ENCODE data around the gene SLC1A3. TPM values are rescaled to one million over a fixed set of nuclear protein-coding genes. Genes with fewer than 3 reads are reported as not detected.

SLC1A3 gene
- total RNA-seq, 2 experiments from 2014 or later: 0.29 TPM; not detected in 1

DNA sequence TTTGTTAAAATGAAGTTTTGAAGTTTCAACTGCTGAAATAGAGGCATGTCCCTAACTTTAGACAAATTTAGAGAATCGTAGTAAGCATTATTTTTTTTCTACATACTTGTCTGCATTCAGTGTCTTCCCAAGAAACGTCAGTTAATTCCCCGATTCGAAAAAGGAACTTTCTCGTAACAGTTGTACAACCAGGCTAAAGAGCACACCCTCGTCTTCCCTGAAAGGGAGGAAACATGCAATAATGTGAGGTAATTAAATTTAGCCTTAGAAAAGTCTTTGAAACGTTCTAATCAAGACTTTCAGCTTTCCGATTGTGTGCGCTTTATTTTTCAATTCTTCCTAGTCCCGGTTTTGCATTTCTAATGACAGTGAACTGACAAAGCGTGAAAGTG lies 374 bp upstream of the SLC1A3 start:
- intact Hi-C loops (cut with micrococcal nuclease): loop anchor here (1.0 to 5.0 kb wide), 4 partner anchors 85 to 454 kb away; partner anchors contain the start of genes LMBRD2, NIPBL and SKP2
- no peaks in the 10 kb centered on the region for H3K9me3 Mint-ChIP-seq
- H3K36me3 Mint-ChIP-seq: no peaks in the 10 kb centered on the region
- DNase-seq: no peak
- peaks cover 53% of the 10 kb centered on the region for H3K27me3 Mint-ChIP-seq
- H3K27ac Mint-ChIP-seq: no peak overlapping the region
- peak overlapping the region; percentile 72 for H3K4me3 Mint-ChIP-seq
- POLR2A ChIA-PET: no interaction called here
- H3K4me1 Mint-ChIP-seq (ENCODE audit: low read depth): peaks cover 18% of the 10 kb centered on the region
- CTCF ChIA-PET: no interaction called here

DNA sequence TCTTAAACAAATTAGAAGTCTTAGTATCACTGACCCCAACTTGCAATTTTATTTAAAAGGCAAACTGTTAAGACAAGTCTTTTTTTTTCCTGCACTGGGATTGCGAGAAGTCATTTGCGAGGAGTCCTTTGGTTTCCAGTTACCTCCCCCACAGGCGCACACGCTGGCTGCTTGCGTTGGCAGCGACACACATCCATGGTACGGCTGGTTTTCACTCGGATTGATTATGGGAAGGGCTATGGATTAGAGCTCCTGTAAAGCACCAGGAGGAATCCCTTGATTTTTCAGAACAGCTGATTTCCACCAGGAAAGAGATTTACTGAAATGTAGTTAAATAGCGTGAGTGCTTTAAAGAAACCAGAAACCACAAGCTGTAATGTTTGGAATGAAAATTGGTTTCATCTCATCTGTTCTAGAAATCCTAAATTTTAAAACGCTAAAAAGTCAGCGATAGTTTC lies 737 bp downstream of the SLC1A3 start:
- intact Hi-C loops (cut with micrococcal nuclease): loop anchor here (2.0 to 5.0 kb wide), 3 partner anchors 84 to 455 kb away; partner anchors contain the start of genes LMBRD2, NIPBL and SKP2

GRCh38 chr5:36607838-36608783 lies 1.7 kb downstream of the SLC1A3 start:
- H3K27ac Mint-ChIP-seq: no peak overlapping the region
- H3K9me3 Mint-ChIP-seq: no peaks in the 10 kb centered on the region
- ChIA-PET CTCF (interaction anchor here (0.7 to 1.1 kb wide), 2 partner anchors 82 to 88 kb away, joined by 3 read pairs; no protein-coding TSS in a partner anchor), POLR2A (no interaction called here)
- peaks cover 52% of the 10 kb centered on the region for H3K27me3 Mint-ChIP-seq
- H3K4me3 Mint-ChIP-seq: no peak overlapping the region
- intact Hi-C loops (cut with micrococcal nuclease): loop anchor here (2.0 to 5.0 kb wide), 3 partner anchors 83 to 456 kb away; partner anchors contain the start of genes LMBRD2, NIPBL and SKP2
- H3K4me1 Mint-ChIP-seq (ENCODE audit: low read depth): peaks cover 18% of the 10 kb centered on the region
- H3K36me3 Mint-ChIP-seq: no peaks in the 10 kb centered on the region
- DNase-seq: no peak

More for the DNA sequence above, 737 bp downstream of the SLC1A3 start:
- H3K27ac Mint-ChIP-seq: no peak overlapping the region
- peak overlapping the region; percentile 72 for H3K4me3 Mint-ChIP-seq
- ChIA-PET CTCF (interaction anchor here (1.0 to 1.1 kb wide), 2 partner anchors 89 to 525 kb away, joined by 3 read pairs; no protein-coding TSS in a partner anchor), POLR2A (no interaction called here)
- H3K36me3 Mint-ChIP-seq: no peaks in the 10 kb centered on the region
- H3K27me3 Mint-ChIP-seq: peaks cover 54% of the 10 kb centered on the region
- no peaks in the 10 kb centered on the region for H3K9me3 Mint-ChIP-seq
- H3K4me1 Mint-ChIP-seq (ENCODE audit: low read depth): peaks cover 18% of the 10 kb centered on the region
- DNase-seq: no peak

DNA sequence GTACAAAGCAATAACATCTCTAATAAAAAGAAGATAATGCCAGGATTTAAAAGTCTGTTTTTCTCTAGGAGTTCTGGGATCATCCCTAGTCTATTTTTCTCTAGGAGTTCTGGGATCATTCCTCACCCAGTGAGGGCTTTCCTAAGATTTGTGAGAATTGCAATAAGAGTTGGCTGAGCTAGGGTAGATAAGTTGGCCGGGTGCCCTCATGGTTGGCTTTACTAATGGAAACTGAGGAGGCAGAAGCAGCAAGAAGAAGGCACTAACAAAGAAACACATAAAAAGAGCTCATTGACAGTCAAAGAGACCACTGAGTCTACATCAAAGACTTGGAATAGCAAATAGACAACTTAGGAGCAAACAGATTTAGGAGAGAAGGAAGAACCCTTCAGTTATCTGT lies 4.2 kb downstream of the SLC1A3 start:
- Mint-ChIP-seq H3K27me3 (peaks cover 39% of the 10 kb centered on the region), H3K4me1 (ENCODE audit: low read depth) (peaks cover 18% of the 10 kb centered on the region), H3K27ac (no peak overlapping the region), H3K36me3 (no peaks in the 10 kb centered on the region), H3K9me3 (no peaks in the 10 kb centered on the region), H3K4me3 (no peak overlapping the region)
- intact Hi-C loops (cut with micrococcal nuclease): no loop called here
- POLR2A ChIA-PET: no interaction called here
- CTCF ChIA-PET: no interaction called here
- no peak for DNase-seq

- H3K9me3 Mint-ChIP-seq: no peaks in the 10 kb centered on the region
- DNase-seq: no peak
These were observed 5.3 kb downstream of the SLC1A3 start for GRCh38 chr5:36611520-36612274.

GRCh38 chr5:36613241-36613640 lies 6.8 kb downstream of the SLC1A3 start:
- no peaks in the 10 kb centered on the region for H3K36me3 Mint-ChIP-seq
- intact Hi-C loops (cut with micrococcal nuclease): no loop called here
- peaks cover 17% of the 10 kb centered on the region for H3K27me3 Mint-ChIP-seq
- no peaks in the 10 kb centered on the region for H3K4me1 Mint-ChIP-seq (ENCODE audit: low read depth)
- POLR2A ChIA-PET: no interaction called here
- CTCF ChIA-PET: no interaction called here
- no peak overlapping the region for H3K4me3 Mint-ChIP-seq
- no peak for DNase-seq
- no peak overlapping the region for H3K27ac Mint-ChIP-seq
- H3K9me3 Mint-ChIP-seq: no peaks in the 10 kb centered on the region

More at GRCh38 chr5:36611520-36612274, 5.3 kb downstream of the SLC1A3 start:
- Mint-ChIP-seq H3K27ac (no peak overlapping the region), H3K4me3 (no peak overlapping the region), H3K4me1 (ENCODE audit: low read depth) (peaks cover 7% of the 10 kb centered on the region), H3K36me3 (no peaks in the 10 kb centered on the region), H3K27me3 (peaks cover 28% of the 10 kb centered on the region)
- ChIA-PET CTCF (no interaction called here), POLR2A (no interaction called here)
- intact Hi-C loops (cut with micrococcal nuclease): no loop called here

GRCh38 chr5:36613771-36614656 lies 7.6 kb downstream of the SLC1A3 start:
- Mint-ChIP-seq H3K36me3 (no peaks in the 10 kb centered on the region), H3K4me3 (no peak overlapping the region), H3K9me3 (no peaks in the 10 kb centered on the region), H3K4me1 (ENCODE audit: low read depth) (no peaks in the 10 kb centered on the region), H3K27me3 (peaks cover 15% of the 10 kb centered on the region), H3K27ac (no peak overlapping the region)
- CTCF ChIA-PET: no interaction called here
- no peak for DNase-seq
- intact Hi-C loops (cut with micrococcal nuclease): no loop called here
- POLR2A ChIA-PET: no interaction called here

DNA sequence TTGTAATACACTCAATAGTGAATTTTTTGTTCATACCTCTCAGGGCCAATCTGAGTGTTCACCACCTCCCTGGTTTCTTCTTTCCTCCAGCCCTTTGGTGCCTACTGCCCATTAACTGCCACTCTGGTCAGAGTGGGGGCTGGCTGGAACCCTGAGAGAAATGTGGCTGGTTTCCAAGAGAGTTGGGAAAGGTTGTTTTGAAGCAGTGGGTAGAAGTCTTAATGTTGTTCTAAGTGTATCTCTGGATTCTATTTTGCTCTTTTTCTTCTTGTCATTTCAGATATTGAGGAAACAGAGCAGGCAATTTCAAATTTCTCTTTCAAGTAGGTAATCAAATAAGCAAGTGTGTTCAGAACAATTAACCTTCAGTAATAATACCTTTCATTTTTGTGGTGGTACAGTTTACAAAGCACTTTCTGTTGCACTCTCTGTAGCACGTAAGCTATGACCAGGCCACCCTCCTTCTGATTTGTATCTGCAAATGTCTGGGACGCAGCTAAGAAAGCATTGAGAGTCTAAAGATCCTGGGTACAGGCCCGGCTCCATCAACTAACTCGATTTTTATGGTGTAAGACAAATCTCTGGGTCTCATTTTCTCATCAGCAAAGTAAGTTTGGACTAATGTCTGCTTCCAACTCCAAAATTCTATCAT lies 8.4 kb downstream of the SLC1A3 start:
- H3K4me3 Mint-ChIP-seq: no peak overlapping the region
- H3K9me3 Mint-ChIP-seq: no peaks in the 10 kb centered on the region
- ChIA-PET CTCF (no interaction called here), POLR2A (no interaction called here)
- H3K27me3 Mint-ChIP-seq: peaks cover 13% of the 10 kb centered on the region
- H3K4me1 Mint-ChIP-seq (ENCODE audit: low read depth): no peaks in the 10 kb centered on the region
- H3K36me3 Mint-ChIP-seq: no peaks in the 10 kb centered on the region
- no peak for DNase-seq
- intact Hi-C loops (cut with micrococcal nuclease): no loop called here
- no peak overlapping the region for H3K27ac Mint-ChIP-seq

DNA sequence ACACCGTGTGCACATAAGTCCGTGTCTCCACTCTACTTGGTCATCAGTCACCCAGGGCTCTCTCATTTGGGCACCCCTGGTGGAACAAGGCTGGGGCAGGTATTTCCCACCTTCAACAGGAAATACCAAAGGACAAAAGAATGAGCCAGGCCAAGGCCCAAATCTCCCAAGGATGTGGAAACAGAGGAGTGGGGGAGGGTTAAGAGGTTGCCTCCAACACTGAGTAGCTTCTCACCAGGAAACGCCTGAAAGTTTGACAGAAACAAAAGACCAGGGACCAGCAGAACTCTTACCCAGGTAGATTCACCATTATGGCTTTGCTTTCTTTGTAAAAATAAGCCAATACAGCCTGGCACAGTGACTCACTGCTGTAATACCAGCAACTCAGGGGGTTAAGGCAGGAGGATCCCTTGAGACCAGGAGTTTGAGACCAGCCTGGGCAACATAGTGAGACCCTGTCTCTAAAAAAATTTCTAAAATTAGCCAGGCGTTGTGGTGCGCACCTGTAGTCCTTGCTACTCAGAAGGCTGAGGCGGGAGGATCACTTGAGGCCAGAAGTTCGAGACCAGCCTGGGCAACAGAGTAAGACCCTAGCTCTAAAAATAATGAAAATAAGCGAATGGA lies 12.7 kb downstream of the SLC1A3 start:
- POLR2A ChIA-PET: no interaction called here
- Mint-ChIP-seq H3K36me3 (no peaks in the 10 kb centered on the region), H3K27me3 (peaks cover 7% of the 10 kb centered on the region), H3K9me3 (no peaks in the 10 kb centered on the region), H3K4me3 (no peak overlapping the region), H3K27ac (no peak overlapping the region), H3K4me1 (ENCODE audit: low read depth) (no peaks in the 10 kb centered on the region)
- intact Hi-C loops (cut with micrococcal nuclease): no loop called here
- DNase-seq: no peak
- CTCF ChIA-PET: no interaction called here

- intact Hi-C loops (cut with micrococcal nuclease): no loop called here
- Mint-ChIP-seq H3K4me3 (no peak overlapping the region), H3K27me3 (peaks cover 9% of the 10 kb centered on the region), H3K4me1 (ENCODE audit: low read depth) (no peaks in the 10 kb centered on the region), H3K27ac (no peak overlapping the region), H3K9me3 (no peaks in the 10 kb centered on the region), H3K36me3 (no peaks in the 10 kb centered on the region)
- CTCF ChIA-PET: no interaction called here
- no peak for DNase-seq
- POLR2A ChIA-PET: no interaction called here
These were observed 15.6 kb downstream of the SLC1A3 start for GRCh38 chr5:36621985-36622384.

GRCh38 chr5:36623832-36624231 lies 17.4 kb downstream of the SLC1A3 start:
- intact Hi-C loops (cut with micrococcal nuclease): no loop called here
- Mint-ChIP-seq H3K4me3 (no peak overlapping the region), H3K36me3 (no peaks in the 10 kb centered on the region), H3K4me1 (ENCODE audit: low read depth) (no peaks in the 10 kb centered on the region), H3K9me3 (no peaks in the 10 kb centered on the region), H3K27me3 (peaks cover 11% of the 10 kb centered on the region), H3K27ac (no peak overlapping the region)
- POLR2A ChIA-PET: no interaction called here
- no peak for DNase-seq
- CTCF ChIA-PET: interaction anchor here (0.6 to 1.3 kb wide), 2 partner anchors 17 to 359 kb away, joined by 3 read pairs; no protein-coding TSS in a partner anchor
